H9 (cell line): ENCODE data around the gene CD9. TPM values are rescaled to one million over a fixed set of nuclear protein-coding genes. Genes with fewer than 3 reads are reported as not detected.

ENCODE experiments used
- DNase-seq: peaks from one replicate; pipeline ENCODE4 v3.0.0-alpha.2; 2017
- H2AFZ ChIP-seq: one replicate; pipeline ENCODE4 v1.6.1; 2013; ENCODE audit warnings: mild to moderate bottlenecking, low read length, control low read depth, moderate library complexity
- H2AK5ac ChIP-seq: 2 replicates; pipeline ENCODE4 v1.6.1; 2013; ENCODE audit warnings: low read length, control low read depth, mixed read lengths; ENCODE audit not compliant: insufficient read length
- H2BK120ac ChIP-seq: one replicate; pipeline ENCODE4 v1.6.1; 2013; ENCODE audit warnings: low read depth, mild to moderate bottlenecking, low read length, control low read depth, inconsistent platforms; ENCODE audit not compliant: poor library complexity, severe bottlenecking
- H2BK12ac ChIP-seq: 2 replicates; pipeline ENCODE4 v1.6.1; 2013; ENCODE audit warnings: low read length, control low read depth, mixed read lengths, low read depth; ENCODE audit not compliant: insufficient read length
- H2BK15ac ChIP-seq: 2 replicates; pipeline ENCODE4 v1.6.1; 2013; ENCODE audit warnings: low read depth, low read length, control low read depth
- H2BK20ac ChIP-seq: one replicate; pipeline ENCODE4 v1.6.1; 2013; ENCODE audit warnings: low read depth, mild to moderate bottlenecking, low read length, control low read depth, inconsistent platforms; ENCODE audit not compliant: poor library complexity, severe bottlenecking
- H2BK5ac ChIP-seq: 2 replicates; pipeline ENCODE4 v1.6.1; 2013; ENCODE audit warnings: low read length, control low read depth, mixed read lengths; ENCODE audit not compliant: insufficient read length
- H3K14ac ChIP-seq: 2 replicates; pipeline ENCODE4 v1.6.1; 2013; ENCODE audit warnings: low read length, control low read depth; ENCODE audit not compliant: insufficient read depth
- H3K18ac ChIP-seq: 2 replicates; pipeline ENCODE4 v1.6.1; 2013; ENCODE audit warnings: low read depth, mild to moderate bottlenecking, mixed read lengths, low read length, control low read depth; ENCODE audit not compliant: insufficient read length
- H3K23ac ChIP-seq: 2 replicates; pipeline ENCODE4 v1.6.1; 2013; ENCODE audit warnings: low read length, control low read depth, mixed read lengths, low read depth; ENCODE audit not compliant: insufficient read length
- H3K23me2 ChIP-seq: 2 replicates; pipeline ENCODE4 v1.6.1; 2013; ENCODE audit warnings: low read depth, mild to moderate bottlenecking, mixed read lengths, low read length, control low read depth; ENCODE audit not compliant: insufficient read length, poor library complexity, severe bottlenecking
- H3K27ac ChIP-seq: 2 replicates; pipeline ENCODE4 v1.5.1; 2013; ENCODE audit warnings: low read length, control low read depth, mixed read lengths, low read depth; ENCODE audit not compliant: insufficient read length
- H3K27me3 ChIP-seq: 2 replicates; pipeline ENCODE4 v1.6.1; 2013; ENCODE audit warnings: low read length, control low read depth, inconsistent platforms; ENCODE audit not compliant: insufficient read depth
- H3K4ac ChIP-seq: 2 replicates; pipeline ENCODE4 v1.6.1; 2013; ENCODE audit warnings: low read depth, mild to moderate bottlenecking, control low read depth, inconsistent platforms, low read length, moderate library complexity
- H3K4me1 ChIP-seq: 2 replicates; pipeline ENCODE4 v1.6.1; 2013; ENCODE audit warnings: low read length, control low read depth, inconsistent platforms; ENCODE audit not compliant: insufficient read depth
- H3K4me2 ChIP-seq: 2 replicates; pipeline ENCODE4 v1.6.1; 2013; ENCODE audit warnings: low read length, control low read depth, mixed read lengths; ENCODE audit not compliant: insufficient read length, insufficient read depth
- H3K56ac ChIP-seq: 2 replicates; pipeline ENCODE4 v1.6.1; 2013; ENCODE audit warnings: low read depth, mild to moderate bottlenecking, mixed read lengths, low read length, control low read depth; ENCODE audit not compliant: insufficient read length
- H3K79me1 ChIP-seq: 2 replicates; pipeline ENCODE4 v1.6.1; 2013; ENCODE audit warnings: low read depth, mild to moderate bottlenecking, moderate library complexity, low read length, control low read depth, inconsistent platforms; ENCODE audit not compliant: insufficient read depth, poor library complexity, severe bottlenecking
- H3K79me2 ChIP-seq: 2 replicates; pipeline ENCODE4 v1.6.1; 2013; ENCODE audit warnings: low read length, control low read depth, inconsistent platforms; ENCODE audit not compliant: insufficient read depth
- H3K9ac ChIP-seq: 2 replicates; pipeline ENCODE4 v1.6.1; 2013; ENCODE audit warnings: low read length, control low read depth, mixed read lengths; ENCODE audit not compliant: insufficient read length; ENCODE audit errors: extremely low read depth
- H3K9me3 ChIP-seq: one replicate; pipeline ENCODE4 v1.6.1; 2013; ENCODE audit warnings: low read depth, low read length, inconsistent platforms; ENCODE audit not compliant: control insufficient read depth
- H3T11ph ChIP-seq: one replicate; pipeline ENCODE4 v1.6.1; 2013; ENCODE audit warnings: mild to moderate bottlenecking, low read length, control low read depth, inconsistent platforms
- H4K20me1 ChIP-seq: one replicate; pipeline ENCODE4 v1.6.1; 2013; ENCODE audit not compliant: control insufficient read depth, insufficient read length, insufficient read depth
- H4K5ac ChIP-seq: 2 replicates; pipeline ENCODE4 v1.6.1; 2013; ENCODE audit warnings: low read depth, mild to moderate bottlenecking, mixed read lengths, low read length, control low read depth; ENCODE audit not compliant: insufficient read length
- H4K8ac ChIP-seq: replicated peaks from 2 replicates; pipeline ENCODE4 v1.6.1; 2013; ENCODE audit warnings: low read length, control low read depth, mixed read lengths, low read depth; ENCODE audit not compliant: insufficient read length
- H4K91ac ChIP-seq: 2 replicates; pipeline ENCODE4 v1.6.1; 2013; ENCODE audit warnings: low read depth, mild to moderate bottlenecking, moderate library complexity, mixed read lengths, low read length, control low read depth; ENCODE audit not compliant: insufficient read length
- H3K27ac Mint-ChIP-seq, 3 experiments: 2 replicates in 2 of 3; 3 replicates in 1 of 3; pipeline ENCODE4 v1.8.0; 2020 to 2021; ENCODE audit warnings: mixed read lengths in 3 of 3, mild to moderate bottlenecking in 1 of 3, moderate library complexity in 1 of 3
- H3K27me3 Mint-ChIP-seq: 2 replicates; pipeline ENCODE4 v1.8.0; 2021; ENCODE audit warnings: low read depth, mild to moderate bottlenecking, moderate library complexity, mixed read lengths
- H3K36me3 Mint-ChIP-seq, 3 experiments: 2 replicates in 2 of 3; 3 replicates in 1 of 3; pipeline ENCODE4 v1.8.0; 2020 to 2021; ENCODE audit warnings: low read depth in 3 of 3, mixed read lengths in 3 of 3; ENCODE audit not compliant: insufficient read depth in 1 of 3
- H3K4me1 Mint-ChIP-seq, 2 experiments: 2 replicates each; pipeline ENCODE4 v1.8.0; 2020; ENCODE audit warnings: mixed read lengths in 2 of 2
- H3K4me3 Mint-ChIP-seq, 2 experiments: 2 replicates in 1 of 2; 3 replicates in 1 of 2; pipeline ENCODE4 v1.8.0; 2020 to 2021; ENCODE audit warnings: mild to moderate bottlenecking in 2 of 2, mixed read lengths in 2 of 2, moderate library complexity in 1 of 2
- H3K9me3 Mint-ChIP-seq, 2 experiments: 2 replicates in 1 of 2; 3 replicates in 1 of 2; pipeline ENCODE4 v1.8.0; 2020; ENCODE audit warnings: mild to moderate bottlenecking in 2 of 2, mixed read lengths in 2 of 2, moderate library complexity in 1 of 2
- CTCF ChIP-seq: fragments of 200-600 bp; sonication (generic); conservative IDR thresholded peaks from 3 replicates; pipeline ENCODE4 v1.8.0; 2021; ENCODE audit warnings: antibody characterized with exemption, mild to moderate bottlenecking
- WGBS: extraction: QIAGEN DNeasy Blood & Tissue Kit; methylation state at CpG from one replicate; pipeline ENCODE4 v1.1.7; 2013; ENCODE audit warnings: missing lambda C conversion rate, low lambda C conversion rate, mixed read lengths; ENCODE audit not compliant: insufficient read length; ENCODE audit errors: extremely low coverage; 5-methylcytosine and 5-hydroxymethylcytosine counted together
- total RNA-seq: library from RNA; stranded (reverse); gene quantifications from 2 replicates; pipeline ENCODE4 v1.2.1, GENCODE V29; 2021

CD9 gene
- total RNA-seq, 1 experiment from 2014 or later = 132 TPM

GRCh38 chr12:6177642-6178358, 22.4 kb upstream of the CD9 start:
- WGBS = no CpG with 5 or more reads among the region's 10 CpGs
- H3K27me3 Mint-ChIP-seq = peaks cover 3% of the 10 kb centered on the region; the same call in 1 of the 2 replicates
- H3K79me1 ChIP-seq = no peaks in the 10 kb centered on the region

More at GRCh38 chr12:6177642-6178358, 22.4 kb upstream of the CD9 start:
- Mint-ChIP-seq H3K4me1 (peaks cover 16 to 18% of the 10 kb centered on the region in 2 experiments), H3K9me3 (no peaks in the 10 kb centered on the region), H3K36me3 (no peaks in the 10 kb centered on the region), H3K27ac (no peak overlapping the region), H3K4me3 (no peak overlapping the region)
- no peak overlapping the region for H3K23ac ChIP-seq
- TF ChIP-seq CTCF = no peak
- H3T11ph ChIP-seq = no peak overlapping the region
- H2AK5ac ChIP-seq = no peak overlapping the region
- no peak overlapping the region for H2BK120ac ChIP-seq
- H3K27ac ChIP-seq = no peak overlapping the region
- no peak overlapping the region for H3K18ac ChIP-seq
- H3K27me3 ChIP-seq = no peaks in the 10 kb centered on the region
- no peak overlapping the region for H3K4me2 ChIP-seq
- no peak overlapping the region for H2BK15ac ChIP-seq
- no peak overlapping the region for H4K5ac ChIP-seq
- H3K56ac ChIP-seq = no peak overlapping the region
- H3K14ac ChIP-seq = no peak overlapping the region
- H2AFZ ChIP-seq = no peak overlapping the region
- no peak overlapping the region for H4K8ac ChIP-seq
- H2BK20ac ChIP-seq = no peak overlapping the region
- H3K79me2 ChIP-seq = no peaks in the 10 kb centered on the region
- no peaks in the 10 kb centered on the region for H4K20me1 ChIP-seq
- H3K23me2 ChIP-seq = no peaks in the 10 kb centered on the region
- no peak overlapping the region for H3K9ac ChIP-seq
- H3K4me1 ChIP-seq = no peaks in the 10 kb centered on the region
- no peak overlapping the region for H3K4ac ChIP-seq
- H2BK5ac ChIP-seq = no peak overlapping the region
- no peak for DNase-seq
- H3K9me3 ChIP-seq = no peaks in the 10 kb centered on the region
- H2BK12ac ChIP-seq = no peak overlapping the region
- no peak overlapping the region for H4K91ac ChIP-seq
